PFSK-1 (cell line): ENCODE data around the gene GFER.

Experiments
- FOXP2 ChIP-seq: optimal IDR thresholded peaks from 2 replicates; pipeline ENCODE3; 2011; ENCODE audit warnings: borderline replicate concordance, control low read depth, inconsistent platforms; ENCODE audit not compliant: insufficient read depth; ENCODE audit errors: extremely low read length, extremely low read depth
- POLR2AphosphoS5 ChIP-seq: IDR thresholded peaks from 2 replicates; pipeline ENCODE4 v1.6.1; 2012; ENCODE audit warnings: low read depth, mild to moderate bottlenecking, control low read depth, low read length, moderate library complexity
- REST ChIP-seq, 2 experiments: IDR thresholded peaks; 2 replicates each; pipeline versions ENCODE4 v1.6.1 to v1.8.0; 2011 to 2012; ENCODE audit warnings: low read depth in 2 of 2, low read length in 2 of 2, control low read depth in 1 of 2, inconsistent platforms in 1 of 2, mild to moderate bottlenecking in 1 of 2, moderate library complexity in 1 of 2; ENCODE audit not compliant: insufficient read depth in 1 of 2
- SIN3A ChIP-seq: IDR thresholded peaks from 2 replicates; pipeline ENCODE4 v1.6.1; 2012; ENCODE audit warnings: mild to moderate bottlenecking, low read length, moderate library complexity, borderline replicate concordance; ENCODE audit not compliant: insufficient read depth
- TAF1 ChIP-seq: IDR thresholded peaks from 2 replicates; pipeline ENCODE4 v1.6.1; 2012; ENCODE audit warnings: low read length, control low read depth, borderline replicate concordance; ENCODE audit not compliant: insufficient read depth

The GFER gene

DNA sequence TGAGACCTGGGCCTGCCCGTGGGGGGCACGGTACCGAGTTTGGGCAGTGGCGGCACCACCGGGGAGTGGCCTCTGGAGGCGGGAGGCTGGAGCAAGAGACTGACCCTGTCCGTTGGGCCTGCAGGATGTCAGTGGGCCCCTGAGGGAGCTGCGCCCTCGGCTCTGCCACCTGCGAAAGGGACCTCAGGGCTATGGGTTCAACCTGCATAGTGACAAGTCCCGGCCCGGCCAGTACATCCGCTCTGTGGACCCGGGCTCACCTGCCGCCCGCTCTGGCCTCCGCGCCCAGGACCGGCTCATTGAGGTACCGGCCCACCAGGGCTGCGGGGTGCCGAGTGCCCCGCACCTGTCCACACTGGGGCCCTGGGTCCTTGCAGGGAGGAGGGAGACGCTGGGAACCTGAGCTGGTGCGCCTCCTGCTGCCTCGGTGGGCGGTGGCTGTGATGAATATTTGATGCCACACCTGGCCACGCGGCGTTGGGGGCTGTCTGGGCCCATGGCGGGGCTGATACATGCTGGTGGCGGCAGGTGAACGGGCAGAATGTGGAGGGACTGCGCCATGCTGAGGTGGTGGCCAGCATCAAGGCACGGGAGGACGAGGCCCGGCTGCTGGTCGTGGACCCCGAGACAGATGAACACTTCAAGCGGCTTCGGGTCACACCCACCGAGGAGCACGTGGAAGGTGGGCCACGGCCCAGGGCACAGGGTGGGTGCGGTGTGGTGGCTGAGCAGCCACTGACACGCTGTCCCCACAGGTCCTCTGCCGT, 52.4 kb downstream of the GFER start:
- no peak for TF ChIP-seq POLR2AphosphoS5
- no peak for TF ChIP-seq FOXP2

GRCh38 chr16:2037115-2037514, 53.1 kb downstream of the GFER start:
- TF ChIP-seq REST (IDR thresholded peaks at IDR 0.05; ENCODE audit: insufficient read depth in 1 of 2, low read depth in 2 of 2, low read length in 2 of 2) (no peak), SIN3A (no peak), FOXP2 (no peak), POLR2AphosphoS5 (no peak), TAF1 (no peak)
